NCI-H460 (cell line): Measurements from ENCODE around the gene KCNT1. TPM values are rescaled to one million over a fixed set of nuclear protein-coding genes. Genes with fewer than 3 reads are reported as not detected.

Experiments
- DNase-seq: peaks from one replicate; pipeline ENCODE4 v3.0.0-alpha.2; 2016; ENCODE audit warnings: low read depth; ENCODE audit errors: extremely low read depth
- total RNA-seq: library from RNA; depleted of rRNA; stranded (reverse); fragments of >200 nt; shearing (Covaris generic); gene quantifications from 2 replicates; pipeline ENCODE4 v1.2.3, GENCODE V29; 2014

KCNT1 gene
- total RNA-seq, 1 experiment from 2014 or later = not detected

DNA sequence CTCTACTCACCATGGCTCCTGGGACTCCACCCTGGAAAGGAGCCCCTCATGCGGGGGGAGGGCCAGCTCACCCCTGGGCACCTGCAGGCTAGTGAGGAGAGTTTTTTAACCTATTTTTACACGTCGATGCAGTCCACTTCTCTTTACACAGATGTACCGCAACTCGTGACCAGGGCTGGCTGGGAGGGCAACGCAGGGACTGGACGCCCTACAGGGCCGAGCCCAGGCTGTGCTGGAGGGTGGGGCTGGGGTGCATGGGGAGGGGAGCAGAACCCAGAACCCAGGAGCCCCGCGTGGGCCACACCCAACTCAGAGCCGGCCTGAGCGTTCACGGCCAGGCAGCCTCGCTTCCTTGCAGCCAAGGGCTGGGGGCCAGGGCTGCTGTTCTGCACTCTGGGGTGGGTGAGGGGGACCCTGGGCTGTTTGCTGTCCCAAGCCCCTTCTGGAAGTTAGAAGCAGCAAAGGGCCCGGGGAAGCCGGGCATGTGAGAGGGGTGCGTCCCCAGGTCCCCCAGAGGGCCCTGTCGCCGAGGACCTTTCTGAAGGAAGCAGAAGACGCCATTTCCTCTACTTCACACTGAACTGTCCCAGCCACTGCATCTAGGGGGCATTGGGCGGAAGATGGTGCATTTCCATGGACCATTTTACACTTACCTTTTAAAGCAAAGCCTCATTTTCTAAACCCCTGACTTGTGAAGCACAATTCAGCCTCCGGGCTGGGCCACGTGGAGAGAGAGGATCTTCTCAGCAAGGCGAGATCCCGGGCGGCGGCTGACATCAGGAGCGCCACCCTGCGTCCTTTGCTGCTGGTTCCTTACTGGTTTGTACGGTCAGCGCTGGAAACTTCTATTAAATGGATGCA, 90.5 kb downstream of the KCNT1 start:
- no peak for DNase-seq

- no peak for DNase-seq
Observed at GRCh38 chr9:135793221-135794056, 91.5 kb downstream of the KCNT1 start.

DNA sequence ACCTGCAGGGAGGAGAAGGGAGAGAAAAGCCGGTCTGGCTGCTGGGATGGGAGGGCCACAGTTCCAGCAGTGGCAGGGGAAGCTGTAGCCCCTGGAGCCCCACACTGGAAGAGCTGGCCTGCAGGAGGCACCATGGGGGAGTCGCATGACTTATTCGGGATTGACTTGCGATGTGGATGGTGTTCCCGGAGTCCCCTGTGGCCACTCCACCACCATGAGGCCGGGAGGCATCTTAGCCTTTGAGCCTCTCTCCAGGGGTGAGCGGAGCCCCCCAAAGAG, 92.0 kb downstream of the KCNT1 start:
- DNase-seq = no peak

DNA sequence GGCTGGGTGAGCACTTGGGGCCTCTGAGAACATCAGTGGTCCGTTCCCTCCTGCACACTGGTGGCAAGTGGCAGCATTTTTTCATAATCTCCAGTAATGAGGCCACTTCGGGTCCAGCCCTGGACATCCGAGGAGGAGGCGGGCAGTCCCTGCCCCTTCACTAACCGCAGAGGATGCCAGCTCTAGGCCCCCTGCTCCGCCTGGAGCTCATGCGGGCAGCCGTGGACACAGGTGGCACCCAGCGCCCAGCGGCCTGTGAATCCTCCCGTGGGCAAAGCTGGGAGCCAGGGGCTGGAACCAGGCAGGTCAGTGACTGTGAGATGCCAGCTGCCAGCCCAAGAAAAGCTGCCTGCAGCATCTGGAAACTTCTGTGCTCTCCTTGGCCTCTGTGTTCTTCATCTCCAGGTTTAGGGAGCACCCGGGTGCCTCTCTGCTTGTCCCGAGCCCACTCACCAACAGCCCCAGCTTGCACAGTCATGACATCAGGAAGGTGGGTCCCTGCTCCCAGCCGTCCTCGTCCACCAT, 92.4 kb downstream of the KCNT1 start:
- no peak for DNase-seq

DNA sequence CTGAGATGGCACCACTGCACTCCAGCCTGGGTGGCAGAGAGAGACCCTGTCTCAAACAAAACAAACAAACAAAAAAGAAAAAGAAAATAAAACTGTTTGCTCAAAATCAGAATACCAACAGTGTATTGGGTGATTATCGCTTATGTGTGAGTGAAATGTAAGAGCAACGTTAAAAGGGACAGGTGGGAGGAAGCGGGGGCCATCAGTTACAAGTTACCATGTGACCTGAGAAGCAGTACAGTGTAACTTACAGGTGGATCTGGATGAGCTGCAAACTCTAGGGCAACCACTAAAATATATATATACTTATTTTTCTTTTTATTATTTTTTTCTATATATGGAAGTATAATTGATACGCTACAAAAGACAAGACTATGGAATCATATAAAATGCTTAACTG, 93.4 kb downstream of the KCNT1 start:
- no peak for DNase-seq

DNA sequence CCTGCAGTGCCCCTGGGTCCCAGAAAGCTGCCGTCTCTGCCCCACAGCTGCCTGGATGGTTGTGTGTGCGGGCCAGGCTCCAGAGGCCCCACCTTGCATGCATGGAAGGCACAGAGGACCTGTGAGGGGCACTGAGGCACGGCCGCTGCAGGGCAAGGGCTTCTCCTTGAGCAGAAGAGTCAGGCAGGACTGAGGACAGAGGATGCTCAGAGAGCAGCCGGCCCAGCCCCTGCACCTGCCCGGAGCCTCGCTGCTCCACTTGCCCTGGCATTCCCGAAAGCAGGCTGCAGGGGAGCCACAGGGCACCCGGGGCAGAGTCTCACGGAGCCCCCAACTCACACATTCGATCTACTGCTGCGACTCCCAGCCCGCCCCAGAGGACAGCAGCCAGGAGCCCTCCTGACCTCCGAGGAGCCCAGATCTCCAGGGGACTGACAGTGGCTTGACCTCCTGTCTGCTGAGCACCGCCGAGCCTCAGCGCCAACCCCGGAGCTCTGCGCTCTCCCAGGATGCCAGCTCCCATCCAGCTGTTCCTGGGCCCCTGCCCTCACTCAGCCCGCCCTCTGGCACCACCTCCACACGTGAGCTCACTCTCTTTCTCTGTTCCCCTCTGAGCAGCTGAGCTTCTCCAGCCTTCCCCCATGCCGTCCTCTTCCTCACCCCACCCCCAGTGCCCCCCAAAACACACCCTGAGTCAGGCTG, 95.0 kb downstream of the KCNT1 start:
- no peak for DNase-seq

GRCh38 chr9:135797507-135798262, 95.7 kb downstream of the KCNT1 start:
- peak; percentile 30 for DNase-seq

DNA sequence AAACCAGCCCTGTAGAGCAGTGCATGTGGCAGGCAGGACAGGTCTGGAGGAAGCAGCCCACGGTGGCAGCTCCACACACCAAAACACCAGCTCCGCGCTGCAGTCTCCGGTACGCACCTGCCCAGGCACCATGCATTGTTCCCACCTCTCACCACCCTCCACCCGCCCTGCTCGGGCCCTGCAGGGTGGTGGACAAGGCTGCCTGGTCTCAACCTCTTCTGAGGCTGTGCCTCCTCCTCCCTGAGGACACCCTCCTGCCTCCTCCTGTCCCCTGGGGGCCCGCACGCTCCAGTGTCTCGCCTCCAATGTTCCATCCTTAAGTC, 96.2 kb downstream of the KCNT1 start:
- no peak for DNase-seq

GRCh38 chr9:135799261-135799660, 97.3 kb downstream of the KCNT1 start:
- DNase-seq = no peak

GRCh38 chr9:135801070-135801469, 99.1 kb downstream of the KCNT1 start:
- no peak for DNase-seq

DNA sequence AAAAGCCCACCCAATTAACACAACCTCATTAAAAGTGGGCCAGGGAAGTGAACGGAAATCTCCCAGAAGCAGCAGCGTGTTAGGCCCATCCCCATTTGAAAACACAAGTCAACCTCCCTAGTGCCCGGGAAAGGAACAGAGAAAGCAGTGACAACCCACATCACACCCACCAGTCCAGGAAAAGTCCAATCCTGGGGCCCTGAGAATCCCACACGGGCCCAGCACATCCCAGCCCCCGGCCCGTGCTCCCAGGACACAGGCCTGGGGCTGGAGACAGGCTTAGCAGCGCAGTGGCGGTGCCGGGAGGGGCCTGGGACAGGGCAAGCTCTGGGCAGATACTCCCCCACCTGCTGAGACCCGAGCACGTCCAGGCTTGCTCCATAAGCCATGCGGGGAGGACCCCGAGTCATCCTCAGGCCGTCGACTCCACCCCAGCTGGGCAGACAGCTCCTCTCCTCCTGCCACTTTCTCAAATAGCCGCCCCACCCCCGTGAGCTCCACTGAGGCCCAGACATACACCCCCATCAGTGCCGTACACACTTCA, 101.0 kb downstream of the KCNT1 start:
- DNase-seq = no peak

DNA sequence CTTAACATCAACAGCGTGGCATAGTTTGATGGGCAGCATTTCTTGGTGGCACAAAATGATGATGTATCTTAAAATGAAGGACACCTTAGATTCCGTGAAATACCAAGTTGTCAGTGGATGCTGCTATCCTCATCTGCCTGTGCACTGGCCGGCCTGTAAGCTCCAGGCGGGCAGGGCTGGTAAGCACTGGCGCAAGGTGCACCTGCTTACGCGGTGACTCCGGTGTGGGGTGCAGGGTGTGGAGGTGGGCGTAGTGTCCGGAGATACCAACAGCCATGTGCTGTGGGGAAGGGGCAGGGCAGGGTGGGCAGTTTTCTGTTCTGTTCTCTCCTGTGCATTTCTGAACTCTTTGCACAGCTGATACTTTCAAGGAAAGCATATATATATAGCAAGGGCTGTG, 101.5 kb downstream of the KCNT1 start:
- DNase-seq = no peak

GRCh38 chr9:135804581-135805421, 102.8 kb downstream of the KCNT1 start:
- DNase-seq = no peak

GRCh38 chr9:135805422-135806022, 103.5 kb downstream of the KCNT1 start:
- no peak for DNase-seq

GRCh38 chr9:135809166-135809565, 107.2 kb downstream of the KCNT1 start:
- no peak for DNase-seq

DNA sequence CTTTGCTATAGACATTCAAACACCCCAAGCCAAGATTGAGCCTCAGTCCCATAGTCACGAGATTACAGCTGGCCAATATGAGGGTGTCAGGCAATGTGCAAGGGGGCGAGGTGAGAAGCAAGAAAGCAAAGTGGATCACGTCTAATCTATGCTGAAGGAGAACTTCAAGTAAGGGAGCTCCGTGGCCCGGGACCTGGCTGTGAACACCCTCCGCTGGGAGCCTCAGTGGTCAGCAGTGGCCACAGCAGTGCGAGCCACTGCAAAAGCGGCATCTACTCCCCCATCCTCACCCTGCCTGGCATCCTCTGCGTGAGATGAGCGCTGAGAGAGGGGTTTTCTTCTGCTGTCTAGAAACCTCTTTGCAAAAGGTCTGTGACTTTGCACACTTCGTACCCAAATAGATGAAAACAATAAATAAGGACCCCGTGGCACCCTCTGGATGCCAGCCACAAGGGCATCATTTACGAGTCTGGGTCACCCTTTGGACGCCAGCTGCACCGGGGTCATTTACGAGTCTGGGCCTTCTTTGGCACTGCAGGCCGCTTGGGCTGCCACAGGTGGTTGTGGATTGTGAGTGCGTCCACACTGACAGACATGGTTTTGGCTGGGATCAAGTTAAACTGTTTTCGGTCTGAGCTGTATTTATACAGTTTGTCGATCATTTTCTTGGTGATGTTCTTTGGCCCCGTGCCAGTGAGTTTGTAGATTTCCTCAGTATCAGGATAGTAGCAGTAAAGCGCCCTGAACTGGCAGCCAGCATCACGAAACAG, 109.0 kb downstream of the KCNT1 start:
- DNase-seq = no peak

DNA sequence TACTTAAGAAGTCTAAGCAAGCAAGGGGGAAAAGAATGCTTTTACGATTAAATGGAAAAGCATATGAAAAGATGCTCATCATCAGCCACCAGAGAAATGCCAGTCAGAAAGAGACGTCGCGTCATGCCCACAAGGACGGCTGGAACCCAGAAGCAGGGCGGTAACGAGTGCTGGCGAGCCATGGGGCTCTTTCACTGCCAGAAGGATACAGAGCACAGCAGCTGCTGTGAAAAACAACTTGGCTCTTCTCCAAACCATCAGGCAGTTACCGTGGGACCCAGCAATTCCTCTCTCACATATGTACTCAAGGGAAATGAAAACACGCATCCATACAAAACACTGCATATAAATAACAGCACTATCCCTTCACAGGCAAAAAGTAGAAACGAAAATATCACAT, 109.8 kb downstream of the KCNT1 start:
- DNase-seq = no peak

DNA sequence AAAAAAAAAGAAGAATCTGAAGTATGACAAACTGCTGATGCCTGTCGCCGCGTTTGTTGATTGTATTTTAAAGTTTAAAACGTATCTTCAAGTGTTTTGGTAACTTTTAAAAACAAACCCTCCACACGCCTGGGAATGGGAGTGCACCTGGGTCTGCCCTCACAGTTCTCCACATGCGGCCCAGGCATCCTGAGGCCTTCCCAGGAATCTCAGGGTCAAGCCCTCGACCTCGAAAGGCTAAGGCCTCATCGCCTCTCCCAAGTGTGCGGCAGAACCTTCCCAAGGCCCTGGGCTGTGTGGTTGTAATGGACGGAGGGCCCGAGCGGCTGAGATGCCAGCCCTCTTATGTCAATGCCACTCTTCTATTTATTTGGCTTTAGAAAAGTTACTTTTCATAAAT, 111.0 kb downstream of the KCNT1 start:
- DNase-seq = no peak
